H1 (cell line): ENCODE results near the gene HLA-DRB1. TPM values are rescaled to one million over a fixed set of nuclear protein-coding genes. Genes with fewer than 3 reads are reported as not detected.

Experiments
- CTCF ChIA-PET: fragments of 300-600 bp; sonication (Branson Sonifier 250); formaldehyde crosslinking; loops from one replicate; lab custom pipeline; 2021; ENCODE audit not compliant: partially characterized antibody; lab: Charles Lee
- POLR2A ChIA-PET: fragments of 300-600 bp; sonication (Branson Sonifier 250); formaldehyde crosslinking; loops from one replicate; lab custom pipeline; 2021; ENCODE audit warnings: inconsistent platforms; ENCODE audit not compliant: partially characterized antibody; lab: Charles Lee
- DNase-seq, 2 experiments: peaks; one replicate each; pipeline versions ENCODE4 v3.0.0 to v3.0.0-alpha.2; 2010 to 2022; ENCODE audit warnings: low spot score in 2 of 2, low read depth in 1 of 2, mixed read lengths in 1 of 2
- FAIRE-seq: peaks from 2 replicates; lab custom pipeline; 2011; peaks lifted over from hg19 to GRCh38; lab: Jason Lieb, UNC
- H2AFZ ChIP-seq: 2 replicates; pipeline ENCODE4 v1.8.1; 2012; ENCODE audit warnings: low read length, inconsistent platforms
- H2AK5ac ChIP-seq: 2 replicates; pipeline ENCODE4 v1.6.1; 2013; ENCODE audit warnings: low read depth, low read length
- H2BK120ac ChIP-seq: replicated peaks from 2 replicates; pipeline ENCODE3; 2013; ENCODE audit warnings: low read depth, low read length, inconsistent platforms
- H2BK12ac ChIP-seq: 2 replicates; pipeline ENCODE4 v1.6.1; 2013; ENCODE audit warnings: low read depth, low read length
- H2BK15ac ChIP-seq: 2 replicates; pipeline ENCODE4 v1.6.1; 2013; ENCODE audit warnings: low read length
- H2BK20ac ChIP-seq: 2 replicates; pipeline ENCODE4 v1.6.1; 2013; ENCODE audit warnings: low read length
- H2BK5ac ChIP-seq: 2 replicates; pipeline ENCODE4 v1.6.1; 2013; ENCODE audit warnings: low read depth, low read length
- H3K14ac ChIP-seq: 2 replicates; pipeline ENCODE4 v1.6.1; 2013; ENCODE audit warnings: inconsistent platforms; ENCODE audit not compliant: insufficient read length
- H3K18ac ChIP-seq: 2 replicates; pipeline ENCODE4 v1.6.1; 2013; ENCODE audit warnings: low read length; ENCODE audit errors: extremely low read depth
- H3K23ac ChIP-seq: 2 replicates; pipeline ENCODE4 v1.6.1; 2013; ENCODE audit warnings: inconsistent platforms; ENCODE audit not compliant: insufficient read length
- H3K23me2 ChIP-seq: 2 replicates; pipeline ENCODE4 v1.6.1; 2013; ENCODE audit warnings: low read depth, low read length
- H3K27ac ChIP-seq: 2 replicates; pipeline ENCODE4 v1.6.1; 2011; ENCODE audit warnings: low read depth, low read length, inconsistent platforms
- H3K27me3 ChIP-seq, 4 experiments: replicated peaks in 1 of 4; 1 replicate in 1 of 4; 2 replicates in 3 of 4; pipeline versions ENCODE4 v1.6.1 to v1.8.1; 2011 to 2013; ENCODE audit warnings: low read length in 3 of 4, mild to moderate bottlenecking in 3 of 4, inconsistent platforms in 2 of 4, mixed read lengths in 2 of 4, moderate library complexity in 1 of 4; ENCODE audit not compliant: control insufficient read depth in 3 of 4, insufficient read depth in 3 of 4; ENCODE audit errors: extremely low read depth in 1 of 4
- H3K36me3 ChIP-seq, 4 experiments: 2 replicates each; pipeline versions ENCODE4 v1.6.1 to v1.8.1; 2011 to 2013; ENCODE audit warnings: mild to moderate bottlenecking in 4 of 4, low read length in 3 of 4, moderate library complexity in 2 of 4, control low read depth in 1 of 4, inconsistent platforms in 1 of 4; ENCODE audit not compliant: insufficient read depth in 4 of 4, control insufficient read depth in 2 of 4
- H3K4ac ChIP-seq: replicated peaks from 2 replicates; pipeline ENCODE3; 2013; ENCODE audit warnings: low read length, low read depth, mixed read lengths, inconsistent platforms; ENCODE audit not compliant: insufficient read length
- H3K4me1 ChIP-seq, 4 experiments: replicated peaks in 1 of 4; 1 replicate in 1 of 4; 2 replicates in 3 of 4; pipeline versions ENCODE4 v1.6.1 to v1.8.1; 2011 to 2013; ENCODE audit warnings: low read length in 3 of 4, inconsistent platforms in 2 of 4, mixed read lengths in 1 of 4; ENCODE audit not compliant: insufficient read depth in 4 of 4, control insufficient read depth in 3 of 4
- H3K4me2 ChIP-seq, 2 experiments: 2 replicates each; pipeline versions ENCODE4 v1.6.1 to v1.8.1; 2011 to 2013; ENCODE audit warnings: low read depth in 2 of 2, low read length in 2 of 2, control low read depth in 1 of 2, inconsistent platforms in 1 of 2, mild to moderate bottlenecking in 1 of 2; ENCODE audit not compliant: insufficient read depth in 1 of 2
- H3K4me3 ChIP-seq, 4 experiments: fragments of 200-600, 300-600 bp in 1 of 4; sonication (generic), shearing (Covaris generic), sonication (Bioruptor Twin) in 1 of 4; 2 replicates each; pipeline versions ENCODE4 v1.5.1 to v1.8.1; 2011 to 2016; ENCODE audit warnings: low read length in 4 of 4, low read depth in 3 of 4, control low read depth in 2 of 4, inconsistent platforms in 2 of 4, mild to moderate bottlenecking in 2 of 4, mixed read lengths in 1 of 4, moderate library complexity in 1 of 4; ENCODE audit not compliant: insufficient read depth in 2 of 4; ENCODE audit errors: extremely low read depth in 1 of 4
- H3K56ac ChIP-seq: replicated peaks from 2 replicates; pipeline ENCODE3; 2013; ENCODE audit warnings: low read depth, mild to moderate bottlenecking, mixed read lengths, low read length, inconsistent platforms; ENCODE audit not compliant: insufficient read length
- H3K79me1 ChIP-seq: 2 replicates; pipeline ENCODE4 v1.6.1; 2013; ENCODE audit warnings: low read depth, low read length, control low read depth
- H3K79me2 ChIP-seq, 2 experiments: 2 replicates each; pipeline versions ENCODE4 v1.6.1 to v1.8.1; 2012 to 2013; ENCODE audit warnings: low read length in 2 of 2, mild to moderate bottlenecking in 2 of 2, inconsistent platforms in 1 of 2; ENCODE audit not compliant: insufficient read depth in 2 of 2, control insufficient read depth in 1 of 2
- H3K9ac ChIP-seq, 4 experiments: replicated peaks in 1 of 4; 1 replicate in 1 of 4; 2 replicates in 3 of 4; pipeline versions ENCODE4 v1.6.1 to v1.8.1; 2011 to 2013; ENCODE audit warnings: low read depth in 3 of 4, low read length in 3 of 4, control low read depth in 2 of 4, mild to moderate bottlenecking in 2 of 4, moderate library complexity in 2 of 4, inconsistent platforms in 1 of 4; ENCODE audit errors: extremely low read depth in 1 of 4
- H3K9me3 ChIP-seq, 2 experiments: 2 replicates each; pipeline versions ENCODE4 v1.6.1 to v1.8.1; 2012 to 2013; ENCODE audit warnings: mild to moderate bottlenecking in 2 of 2, moderate library complexity in 2 of 2, control low read depth in 1 of 2, inconsistent platforms in 1 of 2, low read depth in 1 of 2, low read length in 1 of 2, mixed read lengths in 1 of 2; ENCODE audit not compliant: insufficient read depth in 2 of 2
- H4K20me1 ChIP-seq, 2 experiments: replicated peaks in 1 of 2; 2 replicates each; pipeline versions ENCODE3 to v1.8.1; 2011 to 2013; ENCODE audit warnings: inconsistent platforms in 2 of 2, low read length in 2 of 2, mild to moderate bottlenecking in 1 of 2; ENCODE audit not compliant: insufficient read depth in 2 of 2, control insufficient read depth in 1 of 2
- H4K5ac ChIP-seq: 2 replicates; pipeline ENCODE4 v1.6.1; 2013; ENCODE audit warnings: low read length, low read depth, mixed read lengths, inconsistent platforms; ENCODE audit not compliant: insufficient read length
- H4K8ac ChIP-seq: 2 replicates; pipeline ENCODE4 v1.8.0; 2013; ENCODE audit warnings: mild to moderate bottlenecking, moderate library complexity, low read length, inconsistent platforms; ENCODE audit not compliant: insufficient read depth; ENCODE audit errors: extremely low read depth
- H4K91ac ChIP-seq: replicated peaks from 2 replicates; pipeline ENCODE3; 2013; ENCODE audit warnings: low read length, mixed read lengths, inconsistent platforms; ENCODE audit not compliant: insufficient read length
- POU5F1 ChIP-seq: IDR thresholded peaks from 2 replicates; pipeline ENCODE4 v1.6.1; 2011; ENCODE audit warnings: low read depth, mild to moderate bottlenecking, low read length, moderate library complexity
- RFX5 ChIP-seq: IDR thresholded peaks from 2 replicates; pipeline ENCODE4 v1.6.1; 2011; ENCODE audit warnings: low read depth, low read length, improper control_type of control experiment, borderline replicate concordance
- YY1 ChIP-seq: IDR thresholded peaks from 2 replicates; pipeline ENCODE4 v1.6.1; 2011; ENCODE audit warnings: low read depth, mild to moderate bottlenecking, low read length
- WGBS, 2 experiments: shearing (Covaris generic) in 1 of 2; methylation state at CpG; one replicate each; pipeline versions ENCODE4 v1.1.6 to v1.1.7; 2013 to 2015; ENCODE audit warnings: low lambda C conversion rate in 2 of 2, mixed read lengths in 2 of 2, inconsistent platforms in 1 of 2, low coverage in 1 of 2, missing lambda C conversion rate in 1 of 2; ENCODE audit not compliant: insufficient replicate concordance in 2 of 2, insufficient coverage in 1 of 2, insufficient read length in 1 of 2; ENCODE audit errors: extremely low coverage in 1 of 2, missing lambda C conversion rate in 1 of 2; 5-methylcytosine and 5-hydroxymethylcytosine counted together
- polyA plus RNA-seq, 7 experiments: library from polyadenylated mRNA; depleted of rRNA in 3 of 7; stranded (reverse) in 5 of 7; unstranded in 2 of 7; fragments of >200 nt in 5 of 7; fragments of 200-250 nt in 2 of 7; gene quantifications; 1 replicate in 5 of 7; 2 replicates in 1 of 7; 4 replicates in 1 of 7; pipeline versions ENCODE4 v1.2.1 to v1.2.3, GENCODE V29; 2011 to 2013; ENCODE audit warnings: missing spikeins in 2 of 7, mixed read lengths in 2 of 7
- total RNA-seq: library from RNA; stranded (reverse); fragmentation: NEBNext Ultra II Directional; extraction: Animal tissue kit (Norgen Biotek cat#: 25700); gene quantifications from 2 replicates; pipeline ENCODE4 v1.2.1, GENCODE V29; 2021

The HLA-DRB1 gene
- total and polyA plus RNA-seq, 2 of the 8 experiments (the other 6 are each of a cell fraction or from before 2014, with no cell fraction given) = 6.7 to 7.5 TPM

GRCh38 chr6:32637219-32637880 is 47.7 kb upstream of the HLA-DRB1 start, which contains the start of gene HLA-DQA1:
Gene HLA-DQA1 (plus strand): TSS chr6:32637406. CDS start chr6:32637459, 53 bp downstream.
- Histone ChIP-seq H3K18ac (no peak within 1 kb of the TSS), H3K79me1 (no peaks in the 10 kb centered on the region), H2AFZ (no peak within 1 kb of the TSS), H3K36me3 (no peaks in the 10 kb centered on the region), H2BK5ac (no peak within 1 kb of the TSS), H2AK5ac (no peak within 1 kb of the TSS), H3K4me3 (no peak within 1 kb of the TSS), H2BK20ac (no peak within 1 kb of the TSS), H2BK120ac (no peak within 1 kb of the TSS), H4K8ac (no peak within 1 kb of the TSS), H2BK12ac (no peak within 1 kb of the TSS), H3K14ac (no peak within 1 kb of the TSS), H4K91ac (no peak within 1 kb of the TSS), H3K27ac (no peak within 1 kb of the TSS), H2BK15ac (no peak within 1 kb of the TSS), H3K9me3 (no peaks in the 10 kb centered on the region), H3K27me3 (no peaks in the 10 kb centered on the region), H3K23me2 (no peaks in the 10 kb centered on the region), H4K5ac (no peak within 1 kb of the TSS), H3K9ac (no peak within 1 kb of the TSS), H3K4me2 (no peak within 1 kb of the TSS), H3K4ac (no peak within 1 kb of the TSS), H3K4me1 (no peaks in the 10 kb centered on the region), H3K56ac (no peak within 1 kb of the TSS), H4K20me1 (no peaks in the 10 kb centered on the region), H3K79me2 (no peaks in the 10 kb centered on the region), H3K23ac (no peak within 1 kb of the TSS)
- no peak for FAIRE-seq
- no peak for DNase-seq
- ChIA-PET CTCF (no interaction called here), POLR2A (no interaction called here)
- no peak for TF ChIP-seq YY1
- TF ChIP-seq RFX5 = peak; percentile 83
- no peak for TF ChIP-seq POU5F1
- 60% methylated on average over 7 of the region's 7 CpGs; no CpG with 5 or more reads in 1 of the 2 experiments for WGBS, 2 experiments
